ENCODE data around the gene PTGR2. TPM values are rescaled to one million over a fixed set of nuclear protein-coding genes. Genes with fewer than 3 reads are reported as not detected.
"Not testable (repeated sequence)": the region's sequence is repeated elsewhere in the genome, so short reads cannot be mapped to it uniquely, and the experiment has no call there.

PTGR2 gene
- total RNA-seq, 1 donor from 2014 or later: 5.0 TPM

GRCh38 chr14:73903028-73903427 is 51.4 kb downstream of the PTGR2 start:
- Mint-ChIP-seq H3K27me3 (ENCODE audit: unreplicated experiment) (no peaks in the 10 kb centered on the region), H3K36me3 (ENCODE audit: unreplicated experiment) (peaks cover 35% of the 10 kb centered on the region), H3K4me1 (ENCODE audit: unreplicated experiment) (no peaks in the 10 kb centered on the region), H3K9me3 (ENCODE audit: unreplicated experiment) (no peaks in the 10 kb centered on the region), H3K4me3 (ENCODE audit: unreplicated experiment) (no peak overlapping the region), H3K27ac (ENCODE audit: unreplicated experiment) (no peak overlapping the region)
- no peak for DNase-seq (ENCODE audit: extremely low spot score, unreplicated experiment)
- TF ChIP-seq, protein P1, sequence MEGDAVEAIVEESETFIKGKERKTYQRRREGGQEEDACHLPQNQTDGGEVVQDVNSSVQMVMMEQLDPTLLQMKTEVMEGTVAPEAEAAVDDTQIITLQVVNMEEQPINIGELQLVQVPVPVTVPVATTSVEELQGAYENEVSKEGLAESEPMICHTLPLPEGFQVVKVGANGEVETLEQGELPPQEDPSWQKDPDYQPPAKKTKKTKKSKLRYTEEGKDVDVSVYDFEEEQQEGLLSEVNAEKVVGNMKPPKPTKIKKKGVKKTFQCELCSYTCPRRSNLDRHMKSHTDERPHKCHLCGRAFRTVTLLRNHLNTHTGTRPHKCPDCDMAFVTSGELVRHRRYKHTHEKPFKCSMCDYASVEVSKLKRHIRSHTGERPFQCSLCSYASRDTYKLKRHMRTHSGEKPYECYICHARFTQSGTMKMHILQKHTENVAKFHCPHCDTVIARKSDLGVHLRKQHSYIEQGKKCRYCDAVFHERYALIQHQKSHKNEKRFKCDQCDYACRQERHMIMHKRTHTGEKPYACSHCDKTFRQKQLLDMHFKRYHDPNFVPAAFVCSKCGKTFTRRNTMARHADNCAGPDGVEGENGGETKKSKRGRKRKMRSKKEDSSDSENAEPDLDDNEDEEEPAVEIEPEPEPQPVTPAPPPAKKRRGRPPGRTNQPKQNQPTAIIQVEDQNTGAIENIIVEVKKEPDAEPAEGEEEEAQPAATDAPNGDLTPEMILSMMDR (IDR thresholded peaks at IDR 0.05): no peak

- H3K9me3 Mint-ChIP-seq (ENCODE audit: unreplicated experiment): peaks cover 4% of the 10 kb centered on the region
- H3K4me3 Mint-ChIP-seq (ENCODE audit: unreplicated experiment): no peak overlapping the region
- no peaks in the 10 kb centered on the region for H3K27me3 Mint-ChIP-seq (ENCODE audit: unreplicated experiment)
- peaks cover 64% of the 10 kb centered on the region for H3K36me3 Mint-ChIP-seq (ENCODE audit: unreplicated experiment)
- H3K27ac Mint-ChIP-seq (ENCODE audit: unreplicated experiment): no peak overlapping the region
- TF ChIP-seq, protein P1 (IDR thresholded peaks at IDR 0.05): no peak
- peaks cover 3% of the 10 kb centered on the region for H3K4me1 Mint-ChIP-seq (ENCODE audit: unreplicated experiment)
- no peak for DNase-seq (ENCODE audit: extremely low spot score, unreplicated experiment)
These were observed 58.0 kb downstream of the PTGR2 start for GRCh38 chr14:73909681-73910080.

DNA sequence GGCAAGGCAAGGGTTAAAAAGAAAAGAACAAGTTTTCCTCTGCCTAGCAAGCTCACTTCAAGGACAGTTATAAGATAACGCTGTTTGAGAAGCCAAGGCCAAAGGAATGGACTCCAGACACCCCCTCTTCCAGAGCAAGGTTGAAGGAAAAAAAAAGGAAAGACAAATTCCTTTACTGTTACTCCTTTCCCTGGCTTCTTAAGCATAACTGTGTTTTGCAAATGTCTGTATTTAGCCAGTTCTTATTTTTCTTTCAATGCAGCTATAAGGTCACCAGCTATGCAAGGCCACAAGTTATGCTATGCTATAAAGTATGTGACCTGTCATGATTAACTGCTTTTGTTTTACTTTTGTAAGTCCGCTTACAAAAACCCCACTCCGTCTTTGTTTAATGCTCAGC is 61.6 kb downstream of the PTGR2 start:
- Mint-ChIP-seq H3K9me3 (ENCODE audit: unreplicated experiment) (peaks cover 4% of the 10 kb centered on the region), H3K27ac (ENCODE audit: unreplicated experiment) (no peak overlapping the region), H3K4me3 (ENCODE audit: unreplicated experiment) (no peak overlapping the region), H3K4me1 (ENCODE audit: unreplicated experiment) (peaks cover 3% of the 10 kb centered on the region), H3K27me3 (ENCODE audit: unreplicated experiment) (no peaks in the 10 kb centered on the region), H3K36me3 (ENCODE audit: unreplicated experiment) (peaks cover 54% of the 10 kb centered on the region)
- no peak for DNase-seq (ENCODE audit: extremely low spot score, unreplicated experiment)
- TF ChIP-seq, protein P1 (IDR thresholded peaks at IDR 0.05): no peak

- no peak overlapping the region for H3K27ac Mint-ChIP-seq (ENCODE audit: unreplicated experiment)
- H3K36me3 Mint-ChIP-seq (ENCODE audit: unreplicated experiment): peaks cover 42% of the 10 kb centered on the region
- no peak for DNase-seq (ENCODE audit: extremely low spot score, unreplicated experiment)
- peaks cover 4% of the 10 kb centered on the region for H3K9me3 Mint-ChIP-seq (ENCODE audit: unreplicated experiment)
- TF ChIP-seq, protein P1 (IDR thresholded peaks at IDR 0.05): no peak
- H3K27me3 Mint-ChIP-seq (ENCODE audit: unreplicated experiment): no peaks in the 10 kb centered on the region
- peaks cover 3% of the 10 kb centered on the region for H3K4me1 Mint-ChIP-seq (ENCODE audit: unreplicated experiment)
- H3K4me3 Mint-ChIP-seq (ENCODE audit: unreplicated experiment): no peak overlapping the region
These were observed 64.7 kb downstream of the PTGR2 start for GRCh38 chr14:73916324-73916723.

- not testable (repeated sequence) for H3K4me3 Mint-ChIP-seq (ENCODE audit: unreplicated experiment); DNase-seq (ENCODE audit: extremely low spot score, unreplicated experiment); H3K27me3 Mint-ChIP-seq (ENCODE audit: unreplicated experiment); H3K27ac Mint-ChIP-seq (ENCODE audit: unreplicated experiment); H3K4me1 Mint-ChIP-seq (ENCODE audit: unreplicated experiment); H3K9me3 Mint-ChIP-seq (ENCODE audit: unreplicated experiment)
- H3K36me3 Mint-ChIP-seq (ENCODE audit: unreplicated experiment): peaks cover 41% of the 10 kb centered on the region
These were observed 67.8 kb downstream of the PTGR2 start for GRCh38 chr14:73919457-73919856.

- peaks cover 60% of the 10 kb centered on the region for H3K36me3 Mint-ChIP-seq (ENCODE audit: unreplicated experiment)
These were observed 72.7 kb downstream of the PTGR2 start for GRCh38 chr14:73924337-73924736.

More at GRCh38 chr14:73924337-73924736, 72.7 kb downstream of the PTGR2 start:
- Mint-ChIP-seq H3K4me3 (ENCODE audit: unreplicated experiment) (no peak overlapping the region), H3K9me3 (ENCODE audit: unreplicated experiment) (no peaks in the 10 kb centered on the region), H3K27ac (ENCODE audit: unreplicated experiment) (no peak overlapping the region), H3K27me3 (ENCODE audit: unreplicated experiment) (no peaks in the 10 kb centered on the region), H3K4me1 (ENCODE audit: unreplicated experiment) (no peaks in the 10 kb centered on the region)
- no peak for DNase-seq (ENCODE audit: extremely low spot score, unreplicated experiment)
- TF ChIP-seq, protein P1 (IDR thresholded peaks at IDR 0.05): no peak
